ENCODE measurements around the gene CD24.

CD24 gene

GRCh38 chr6:106967936-106968555 lies 6.5 kb downstream of the CD24 start:
- DNase-seq (ENCODE audit: low read depth in 2 of 2), result no peak

GRCh38 chr6:106966671-106967640 lies 7.6 kb downstream of the CD24 start:
- DNase-seq (ENCODE audit: low read depth in 2 of 2), result no peak

- no peak for DNase-seq (ENCODE audit: low read depth in 2 of 2)
Observed at GRCh38 chr6:106966229-106966628, 8.3 kb downstream of the CD24 start.

DNA sequence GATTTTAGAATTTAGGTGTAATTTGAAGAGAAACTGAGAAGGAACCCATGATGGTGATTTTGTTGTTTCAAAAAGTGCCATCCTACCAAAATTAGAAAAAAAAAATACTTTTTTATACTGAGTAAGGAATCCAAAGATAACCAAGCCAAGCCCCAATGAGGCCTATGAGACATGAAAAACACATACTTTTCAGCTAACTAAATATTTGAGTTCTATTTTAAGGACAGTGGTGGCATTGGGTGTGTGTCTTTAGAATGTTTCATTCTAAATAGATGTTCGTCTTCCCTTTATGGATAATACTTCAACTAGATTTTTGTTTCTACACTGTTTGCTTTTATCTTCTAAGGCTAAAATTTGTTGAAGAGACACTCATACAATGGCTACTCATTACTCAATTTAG lies 9.6 kb downstream of the CD24 start:
- DNase-seq (ENCODE audit: low read depth in 2 of 2), result no peak

DNA sequence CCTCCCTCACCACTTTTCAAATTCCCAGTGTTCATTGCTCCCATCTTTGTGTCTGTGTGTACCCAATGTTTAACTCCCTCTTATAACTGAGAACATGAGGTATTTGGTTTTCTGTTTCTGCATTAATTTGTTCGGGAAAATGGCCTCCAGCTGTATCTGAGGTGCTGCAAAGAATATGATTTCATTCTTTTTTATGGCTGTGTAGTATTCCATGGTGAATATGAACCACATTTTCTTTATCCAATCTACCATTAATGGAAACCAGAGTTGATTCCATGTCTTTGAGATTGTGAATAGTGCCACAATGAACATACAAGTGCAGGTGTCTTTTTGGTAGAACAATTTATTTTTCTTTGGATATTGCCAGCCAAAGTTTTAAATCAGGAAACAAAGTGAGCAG lies 10.4 kb downstream of the CD24 start:
- no peak for DNase-seq (ENCODE audit: low read depth in 2 of 2)

GRCh38 chr6:106963544-106963943 lies 11.0 kb downstream of the CD24 start:
- DNase-seq (ENCODE audit: low read depth in 2 of 2), result no peak

DNA sequence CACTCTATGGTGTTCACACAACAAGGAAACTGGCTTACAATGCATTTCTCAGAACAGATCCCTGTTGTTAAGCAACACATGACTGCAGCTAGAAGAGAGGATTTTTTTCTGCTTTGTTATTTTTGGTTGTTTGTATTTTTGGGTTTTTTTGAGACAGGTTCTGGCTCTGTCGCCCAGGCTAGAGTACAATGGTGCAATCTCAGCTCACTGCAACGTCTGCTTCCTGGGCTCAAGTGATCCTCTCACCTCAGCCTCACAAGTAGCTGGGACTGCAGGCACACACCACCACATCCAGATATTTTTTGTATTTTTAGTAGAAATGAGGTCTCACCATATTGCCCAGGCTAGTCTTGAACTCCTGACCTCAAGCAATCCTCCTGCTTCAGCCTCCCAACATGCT lies 12.7 kb downstream of the CD24 start:
- no peak for DNase-seq (ENCODE audit: low read depth in 2 of 2)

DNA sequence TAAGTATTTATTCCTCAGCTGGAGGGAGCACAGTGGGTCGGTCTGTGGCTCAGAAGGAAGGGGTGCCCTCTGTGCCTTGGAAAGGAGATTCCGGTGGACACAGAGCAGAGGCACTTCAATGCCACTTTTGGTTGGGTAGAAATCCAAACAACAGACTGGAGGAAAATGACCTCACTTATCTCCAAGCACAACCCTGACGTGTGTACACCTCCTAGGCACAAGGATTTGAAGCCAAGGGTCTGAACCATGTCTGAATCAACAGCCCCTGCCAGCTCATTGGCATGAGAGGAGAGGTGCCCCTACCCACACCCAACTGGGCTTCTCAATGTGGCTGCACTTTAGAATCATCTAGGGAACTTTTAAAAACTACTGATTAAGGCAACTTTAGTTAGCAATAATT lies 13.4 kb downstream of the CD24 start:
- DNase-seq (ENCODE audit: low read depth in 2 of 2), result no peak

DNA sequence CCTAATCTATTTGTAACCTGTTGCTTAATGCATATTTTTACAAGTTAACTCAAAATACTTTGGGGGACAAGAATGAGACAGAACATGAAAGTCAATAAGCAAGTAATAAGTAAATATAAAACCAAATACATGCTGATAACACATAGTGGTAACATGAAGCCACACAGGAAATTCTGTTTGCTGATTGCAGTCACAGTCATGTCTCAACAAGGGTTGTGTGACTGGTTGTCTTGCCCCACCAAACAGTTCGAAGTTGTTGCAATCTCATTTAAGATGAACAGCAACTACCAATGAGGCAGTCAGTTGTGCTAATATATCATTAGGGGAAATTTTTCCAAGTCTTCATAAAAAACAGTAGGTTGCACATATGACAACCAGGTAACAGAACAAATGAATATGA lies 14.5 kb downstream of the CD24 start:
- no peak for DNase-seq (ENCODE audit: low read depth in 2 of 2)

- no peak for DNase-seq (ENCODE audit: low read depth in 2 of 2)
Observed at GRCh38 chr6:106939848-106940247, 34.7 kb downstream of the CD24 start.

DNA sequence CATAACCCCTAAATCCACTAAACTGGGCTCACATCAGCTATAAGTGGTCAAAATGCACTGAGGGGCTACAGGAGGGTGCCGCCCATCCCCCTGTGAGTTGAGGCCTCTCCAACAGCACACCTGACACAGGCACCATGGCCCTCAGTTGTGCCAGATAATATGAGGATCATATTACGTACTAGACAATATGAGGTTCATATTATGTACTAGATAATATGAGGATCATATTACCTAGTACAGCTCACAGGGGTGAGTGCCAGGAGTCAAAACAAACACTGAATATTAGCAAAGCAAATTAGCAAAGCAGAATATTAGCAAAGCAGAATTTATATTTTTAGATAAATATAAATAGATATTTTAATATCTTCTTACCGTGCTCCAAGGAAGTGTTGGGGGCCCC lies 35.3 kb downstream of the CD24 start:
- DNase-seq (ENCODE audit: low read depth in 2 of 2), result no peak

DNA sequence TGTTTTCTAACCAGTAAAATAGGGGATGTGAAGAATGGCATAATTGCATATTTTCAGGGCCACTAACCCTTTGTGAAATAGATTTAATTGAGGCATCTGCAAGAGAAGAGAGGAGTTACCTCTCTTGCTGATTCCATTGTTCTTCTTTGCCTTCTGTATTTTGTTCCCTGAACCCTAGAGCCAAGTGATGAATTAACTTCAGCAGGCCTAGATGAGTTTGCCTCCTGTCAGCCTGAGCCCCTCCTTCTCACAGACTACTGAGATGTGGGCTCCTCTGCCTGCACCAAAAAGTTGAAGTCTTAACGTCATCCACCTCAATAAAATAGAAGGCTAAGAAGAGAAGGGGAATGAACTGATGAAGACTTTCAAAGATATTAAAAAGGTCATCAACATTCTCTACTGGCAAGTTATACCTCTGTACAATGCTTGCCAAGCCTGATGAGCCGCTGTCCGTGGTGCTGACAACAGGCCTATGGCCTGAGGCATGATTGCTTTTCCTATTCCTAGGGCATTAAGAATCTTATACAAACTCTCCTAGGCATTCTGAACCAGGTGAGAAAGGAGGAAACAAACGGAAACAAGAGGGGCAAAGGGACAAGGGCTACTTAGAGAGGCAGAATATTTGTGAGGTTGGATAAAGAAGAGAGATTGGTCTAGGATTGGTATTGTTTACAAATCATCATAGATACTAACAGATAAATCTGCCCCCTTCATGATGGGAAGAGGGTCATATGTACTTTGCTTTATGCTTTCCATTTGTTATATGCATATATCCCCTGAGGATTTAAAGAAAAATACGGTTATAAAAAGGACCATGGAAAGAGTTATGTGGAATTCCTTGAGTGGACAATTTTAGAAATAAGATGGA lies 46.8 kb downstream of the CD24 start:
- peak; percentile 1 to 23 for DNase-seq (ENCODE audit: low read depth in 2 of 2)

- no peak for DNase-seq (ENCODE audit: low read depth in 2 of 2)
Observed at GRCh38 chr6:106925948-106926347, 48.6 kb downstream of the CD24 start.

- no peak for DNase-seq (ENCODE audit: low read depth in 2 of 2)
Observed at GRCh38 chr6:106924694-106925523, 49.6 kb downstream of the CD24 start.

- DNase-seq (ENCODE audit: low read depth in 2 of 2), result no peak
Observed at GRCh38 chr6:106922626-106923025, 51.9 kb downstream of the CD24 start.
